ENCODE results near the gene KCND2. TPM values are rescaled to one million over a fixed set of nuclear protein-coding genes. Genes with fewer than 3 reads are reported as not detected.

Gene KCND2
- total RNA-seq, 1 donor from 2014 or later: 1.2 TPM

- no peaks in the 10 kb centered on the region for H3K36me3 Mint-ChIP-seq (ENCODE audit: unreplicated experiment)
- H3K9me3 Mint-ChIP-seq (ENCODE audit: unreplicated experiment): no peaks in the 10 kb centered on the region
- H3K27ac Mint-ChIP-seq (ENCODE audit: unreplicated experiment): no peak overlapping the region
- H3K4me3 Mint-ChIP-seq (ENCODE audit: unreplicated experiment): no peak overlapping the region
- DNase-seq: no peak
- no peak for TF ChIP-seq CTCF (IDR thresholded peaks at IDR 0.05; ENCODE audit: partially characterized antibody, unreplicated experiment)
- H3K4me1 Mint-ChIP-seq (ENCODE audit: low read depth, unreplicated experiment): peaks cover 6% of the 10 kb centered on the region
- no peaks in the 10 kb centered on the region for H3K27me3 Mint-ChIP-seq (ENCODE audit: unreplicated experiment)
Observed at GRCh38 chr7:120464104-120464503, 191.1 kb downstream of the KCND2 start.

- no peak for TF ChIP-seq CTCF (IDR thresholded peaks at IDR 0.05; ENCODE audit: partially characterized antibody, unreplicated experiment)
- Mint-ChIP-seq H3K36me3 (ENCODE audit: unreplicated experiment) (no peaks in the 10 kb centered on the region), H3K27ac (ENCODE audit: unreplicated experiment) (no peak overlapping the region), H3K4me1 (ENCODE audit: low read depth, unreplicated experiment) (peaks cover 8% of the 10 kb centered on the region), H3K9me3 (ENCODE audit: unreplicated experiment) (no peaks in the 10 kb centered on the region), H3K4me3 (ENCODE audit: unreplicated experiment) (no peak overlapping the region), H3K27me3 (ENCODE audit: unreplicated experiment) (no peaks in the 10 kb centered on the region)
- DNase-seq: no peak
Observed at GRCh38 chr7:120467676-120468075, 194.7 kb downstream of the KCND2 start.

GRCh38 chr7:120468611-120469010 lies 195.6 kb downstream of the KCND2 start:
- peaks cover 8% of the 10 kb centered on the region for H3K4me1 Mint-ChIP-seq (ENCODE audit: low read depth, unreplicated experiment)
- no peaks in the 10 kb centered on the region for H3K27me3 Mint-ChIP-seq (ENCODE audit: unreplicated experiment)
- H3K36me3 Mint-ChIP-seq (ENCODE audit: unreplicated experiment): no peaks in the 10 kb centered on the region
- H3K4me3 Mint-ChIP-seq (ENCODE audit: unreplicated experiment): no peak overlapping the region
- TF ChIP-seq CTCF (IDR thresholded peaks at IDR 0.05; ENCODE audit: partially characterized antibody, unreplicated experiment): no peak
- H3K27ac Mint-ChIP-seq (ENCODE audit: unreplicated experiment): no peak overlapping the region
- H3K9me3 Mint-ChIP-seq (ENCODE audit: unreplicated experiment): no peaks in the 10 kb centered on the region
- no peak for DNase-seq

GRCh38 chr7:120472892-120473291 lies 199.9 kb downstream of the KCND2 start:
- no peaks in the 10 kb centered on the region for H3K9me3 Mint-ChIP-seq (ENCODE audit: unreplicated experiment)
- no peak for TF ChIP-seq CTCF (IDR thresholded peaks at IDR 0.05; ENCODE audit: partially characterized antibody, unreplicated experiment)
- no peak overlapping the region for H3K27ac Mint-ChIP-seq (ENCODE audit: unreplicated experiment)
- peaks cover 1% of the 10 kb centered on the region for H3K4me1 Mint-ChIP-seq (ENCODE audit: low read depth, unreplicated experiment)
- H3K4me3 Mint-ChIP-seq (ENCODE audit: unreplicated experiment): no peak overlapping the region
- DNase-seq: no peak
- H3K27me3 Mint-ChIP-seq (ENCODE audit: unreplicated experiment): no peaks in the 10 kb centered on the region
- H3K36me3 Mint-ChIP-seq (ENCODE audit: unreplicated experiment): no peaks in the 10 kb centered on the region

GRCh38 chr7:120473352-120473751 lies 200.4 kb downstream of the KCND2 start:
- H3K36me3 Mint-ChIP-seq (ENCODE audit: unreplicated experiment): no peaks in the 10 kb centered on the region

More at GRCh38 chr7:120473352-120473751, 200.4 kb downstream of the KCND2 start:
- H3K4me3 Mint-ChIP-seq (ENCODE audit: unreplicated experiment): no peak overlapping the region
- DNase-seq: no peak
- H3K9me3 Mint-ChIP-seq (ENCODE audit: unreplicated experiment): no peaks in the 10 kb centered on the region
- no peaks in the 10 kb centered on the region for H3K27me3 Mint-ChIP-seq (ENCODE audit: unreplicated experiment)
- peaks cover 1% of the 10 kb centered on the region for H3K4me1 Mint-ChIP-seq (ENCODE audit: low read depth, unreplicated experiment)
- no peak for TF ChIP-seq CTCF (IDR thresholded peaks at IDR 0.05; ENCODE audit: partially characterized antibody, unreplicated experiment)
- H3K27ac Mint-ChIP-seq (ENCODE audit: unreplicated experiment): no peak overlapping the region
